ENCODE data around the gene NCOR1.
"Not testable (repeated sequence)": the region's sequence is repeated elsewhere in the genome, so short reads cannot be mapped to it uniquely, and the experiment has no call there.

The NCOR1 gene

GRCh38 chr17:16152326-16152725, 63.0 kb downstream of the NCOR1 start:
- in situ Hi-C loops (cut with MboI; ENCODE audit: low sequenced_read_pairs): not testable (repeated sequence)

GRCh38 chr17:16150251-16150856, 65.0 kb downstream of the NCOR1 start:
- in situ Hi-C loops (cut with MboI; ENCODE audit: low sequenced_read_pairs): no loop called here

DNA sequence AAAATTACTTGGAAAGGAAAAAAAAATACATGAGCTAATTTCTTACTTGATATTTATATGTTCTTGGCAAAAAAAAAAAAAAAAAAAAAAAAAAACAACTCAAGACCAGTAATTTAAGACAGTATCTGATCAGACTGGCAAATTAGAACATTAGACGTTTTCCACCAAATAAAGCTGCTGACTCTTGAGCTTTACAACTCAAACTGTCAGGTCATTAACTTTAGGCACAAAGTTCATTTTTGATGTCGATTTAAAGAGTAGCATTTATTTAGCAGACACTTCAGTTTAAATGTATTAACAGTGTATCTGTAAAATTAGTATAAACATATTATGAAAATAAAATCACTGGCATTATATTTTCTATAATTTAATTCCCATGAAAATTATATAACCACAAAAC, 66.7 kb downstream of the NCOR1 start:
- in situ Hi-C loops (cut with MboI; ENCODE audit: low sequenced_read_pairs): no loop called here

DNA sequence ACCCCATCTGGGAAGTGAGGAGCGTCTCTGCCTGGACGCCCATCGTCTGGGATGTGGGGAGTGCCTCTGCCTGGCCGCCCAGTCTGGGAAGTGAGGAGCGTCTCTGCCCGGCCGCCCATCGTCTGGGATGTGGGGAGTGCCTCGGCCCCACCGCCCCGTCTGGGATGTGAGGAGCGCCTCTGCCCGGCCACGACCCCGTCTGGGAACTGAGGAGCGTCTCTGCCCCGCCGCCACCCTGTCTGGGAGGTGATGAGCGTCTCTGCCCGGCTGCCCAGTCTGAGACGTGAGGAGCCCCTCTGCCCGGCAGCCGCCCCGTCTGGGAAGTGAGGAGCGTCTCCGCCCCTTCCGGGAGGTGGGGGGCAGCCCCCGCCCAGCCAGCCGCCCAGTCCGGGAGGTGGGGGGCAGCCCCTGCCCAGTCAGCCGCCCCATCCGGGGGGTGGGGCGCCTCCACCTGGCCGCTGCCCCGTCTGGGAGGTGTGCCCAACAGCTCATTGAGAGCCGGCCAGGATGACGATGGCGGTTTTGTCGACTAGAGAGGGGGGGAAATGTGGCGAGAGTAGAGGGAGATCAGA, 69.9 kb downstream of the NCOR1 start:
- in situ Hi-C loops (cut with MboI; ENCODE audit: low sequenced_read_pairs): not testable (repeated sequence)

GRCh38 chr17:16141685-16142084, 73.6 kb downstream of the NCOR1 start:
- in situ Hi-C loops (cut with MboI; ENCODE audit: low sequenced_read_pairs): no loop called here

DNA sequence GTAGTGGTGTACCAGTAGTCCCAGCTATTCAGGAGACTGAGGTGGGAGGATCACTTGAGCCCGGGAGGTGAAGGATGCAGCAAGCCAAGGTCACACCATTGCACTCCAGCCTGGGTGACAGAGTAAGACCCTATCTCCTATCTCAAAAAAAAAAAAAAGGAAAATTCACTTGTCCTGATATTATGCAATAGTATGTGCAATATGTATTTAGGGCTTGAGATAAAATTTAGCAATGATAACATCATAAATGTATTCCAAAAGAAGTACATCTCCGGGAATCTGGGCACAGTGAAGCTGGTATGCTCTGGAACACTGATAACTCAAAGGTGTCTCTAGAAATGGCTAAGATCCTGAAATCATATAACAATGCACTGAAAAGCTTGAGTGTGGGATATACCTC, 74.5 kb downstream of the NCOR1 start:
- in situ Hi-C loops (cut with MboI; ENCODE audit: low sequenced_read_pairs): no loop called here

DNA sequence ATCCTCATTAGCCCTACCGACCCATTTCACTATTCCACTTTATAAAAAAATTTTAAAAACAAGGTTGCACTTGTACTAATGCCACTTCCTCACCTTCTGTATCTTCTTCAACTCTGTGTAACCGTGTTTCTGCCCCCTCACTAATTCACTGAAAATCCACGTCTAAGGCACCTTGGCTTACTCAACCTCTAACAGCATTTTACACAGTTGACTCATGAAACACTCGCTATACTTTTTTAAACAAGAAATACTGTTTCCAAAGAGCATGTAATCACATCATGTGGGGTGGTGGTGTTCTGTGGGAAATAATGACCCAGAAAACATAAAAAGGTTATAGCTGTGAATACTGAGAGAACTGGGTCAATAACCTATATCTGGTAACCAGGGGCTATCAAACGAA, 79.9 kb downstream of the NCOR1 start:
- in situ Hi-C loops (cut with MboI; ENCODE audit: low sequenced_read_pairs): no loop called here

DNA sequence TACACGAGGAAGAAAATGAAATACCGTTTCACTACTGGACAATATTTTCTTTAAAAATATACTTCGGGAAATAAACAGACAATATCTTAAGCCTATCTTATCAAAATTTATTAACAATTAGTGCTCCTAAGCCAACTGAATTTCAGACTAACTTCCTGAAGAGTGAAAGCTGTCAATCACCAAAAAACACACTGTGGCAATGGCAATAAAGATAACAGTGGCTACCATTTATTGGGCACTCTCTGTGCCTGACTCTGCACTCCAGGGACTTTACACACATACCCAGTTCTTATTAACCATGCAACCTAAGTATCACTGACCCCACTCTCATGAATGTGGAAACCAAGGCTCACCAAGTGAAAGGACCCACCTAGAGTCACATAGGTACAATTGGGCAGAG, 83.7 kb downstream of the NCOR1 start:
- in situ Hi-C loops (cut with MboI; ENCODE audit: low sequenced_read_pairs): no loop called here

- in situ Hi-C loops (cut with MboI; ENCODE audit: low sequenced_read_pairs): no loop called here
Observed at GRCh38 chr17:16129441-16130205, 85.7 kb downstream of the NCOR1 start.

- in situ Hi-C loops (cut with MboI; ENCODE audit: low sequenced_read_pairs): no loop called here
Observed at GRCh38 chr17:16123531-16123930, 91.8 kb downstream of the NCOR1 start.

- in situ Hi-C loops (cut with MboI; ENCODE audit: low sequenced_read_pairs): no loop called here
Observed at GRCh38 chr17:16122697-16123434, 92.5 kb downstream of the NCOR1 start.

DNA sequence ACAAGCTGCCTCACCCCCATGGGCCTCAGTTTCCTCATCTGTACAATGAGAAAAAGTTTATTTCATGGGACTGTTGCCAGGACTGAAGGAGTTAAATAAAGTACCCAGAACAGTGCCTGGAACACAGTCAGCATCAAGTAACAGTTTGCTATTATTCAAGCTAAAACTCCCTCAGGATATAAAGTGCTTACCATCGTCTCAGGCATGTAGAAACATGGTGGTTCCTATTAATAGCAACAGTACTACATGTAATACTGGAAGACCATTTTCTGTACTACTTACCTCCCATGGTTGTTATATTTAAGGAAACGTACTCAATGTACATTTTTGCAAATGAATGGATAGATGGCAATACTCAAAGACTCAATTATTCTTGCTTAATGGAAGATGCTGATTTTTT, 93.4 kb downstream of the NCOR1 start:
- in situ Hi-C loops (cut with MboI; ENCODE audit: low sequenced_read_pairs): no loop called here

DNA sequence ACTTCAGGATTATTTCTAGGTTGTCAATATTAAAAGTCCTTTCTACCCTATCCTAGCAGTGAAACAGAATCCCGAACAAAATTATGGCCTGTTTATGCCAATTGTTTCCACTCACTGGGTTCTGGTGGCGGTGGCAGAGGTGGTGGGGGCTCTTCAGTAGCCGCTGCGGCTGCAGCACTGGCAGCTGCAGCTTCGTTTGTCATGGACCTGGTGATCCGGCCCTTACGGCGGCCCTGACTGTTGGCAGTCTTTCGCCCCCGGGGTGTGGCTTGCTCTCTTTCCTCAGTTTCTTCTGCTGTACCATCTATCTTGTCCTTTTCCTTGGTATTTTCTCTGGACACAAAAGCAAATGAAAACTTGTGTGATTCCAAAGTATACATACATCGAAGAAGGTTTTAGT, 94.4 kb downstream of the NCOR1 start:
- in situ Hi-C loops (cut with MboI; ENCODE audit: low sequenced_read_pairs): no loop called here

- in situ Hi-C loops (cut with MboI; ENCODE audit: low sequenced_read_pairs): no loop called here
Observed at GRCh38 chr17:16117149-16117548, 98.2 kb downstream of the NCOR1 start.

DNA sequence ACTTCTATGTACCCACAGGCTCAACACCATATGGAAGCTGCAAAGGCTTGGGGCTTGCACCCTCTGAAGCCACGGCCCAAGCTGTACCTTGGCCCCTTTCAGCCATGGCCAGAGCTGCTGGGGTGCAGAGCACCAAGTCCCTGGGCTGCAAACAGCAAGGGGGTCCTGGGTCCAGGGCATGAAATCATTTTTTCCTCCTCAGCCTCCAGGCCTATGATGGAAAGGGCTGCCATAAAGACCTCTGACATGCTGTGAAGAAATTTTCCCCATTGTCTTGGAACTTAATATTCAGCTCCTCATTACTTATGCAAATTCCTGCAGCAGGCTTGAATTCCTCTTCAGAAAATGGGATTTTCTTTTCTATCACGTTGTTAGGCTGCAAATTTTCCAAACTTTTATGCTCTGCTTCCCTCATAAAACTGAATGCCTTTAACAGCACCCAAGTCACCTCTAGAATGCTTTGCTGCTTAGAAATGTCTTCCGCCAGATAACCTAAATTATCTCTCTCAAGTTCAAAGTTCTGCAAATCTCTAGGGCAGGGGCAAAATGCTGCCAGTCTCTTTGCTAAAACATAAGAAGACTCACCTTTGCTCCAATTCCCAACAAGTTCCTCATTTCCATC, 100.1 kb downstream of the NCOR1 start:
- in situ Hi-C loops (cut with MboI; ENCODE audit: low sequenced_read_pairs): not testable (repeated sequence)

GRCh38 chr17:16108871-16109270, 106.5 kb downstream of the NCOR1 start:
- in situ Hi-C loops (cut with MboI; ENCODE audit: low sequenced_read_pairs): no loop called here

DNA sequence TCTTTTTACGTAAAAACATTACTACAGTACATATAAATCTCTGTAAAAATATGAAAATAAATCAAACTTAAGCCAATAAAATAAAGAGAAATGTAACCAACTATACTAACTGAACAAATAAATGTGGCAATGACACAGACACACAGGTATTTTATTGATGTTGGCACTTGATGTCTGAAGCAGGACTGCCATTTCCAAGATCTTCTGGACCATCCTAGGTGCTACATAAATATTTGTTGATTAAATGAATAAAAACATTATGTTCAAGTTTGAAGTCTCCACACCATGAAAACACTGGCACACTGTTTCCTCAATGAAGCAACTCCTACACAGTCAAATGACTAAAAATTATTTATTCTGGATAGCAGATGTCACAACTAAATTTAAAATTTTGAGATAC, 106.9 kb downstream of the NCOR1 start:
- in situ Hi-C loops (cut with MboI; ENCODE audit: low sequenced_read_pairs): no loop called here

GRCh38 chr17:16107165-16107770, 108.1 kb downstream of the NCOR1 start:
- in situ Hi-C loops (cut with MboI; ENCODE audit: low sequenced_read_pairs): no loop called here

- in situ Hi-C loops (cut with MboI; ENCODE audit: low sequenced_read_pairs): no loop called here
Observed at GRCh38 chr17:16106161-16106891, 109.0 kb downstream of the NCOR1 start.

- in situ Hi-C loops (cut with MboI; ENCODE audit: low sequenced_read_pairs): no loop called here
Observed at GRCh38 chr17:16104189-16104588, 111.1 kb downstream of the NCOR1 start.

All from hTERT RPE-1 (cell line).